Pons (tissue), 1 donor: ENCODE results near the gene PTGDR2.
A peak's percentile ranks its signal among the peaks of the same experiment; 100 is the strongest.

ENCODE experiments used
- DNase-seq: peaks from one replicate; pipeline ENCODE4 v3.0.0-alpha.2; 2016; ENCODE audit warnings: low spot score

The PTGDR2 gene

GRCh38 chr11:60874421-60875365 lies 18.9 kb upstream of the PTGDR2 start:
- DNase-seq: no peak

- DNase-seq: no peak
Measured at GRCh38 chr11:60873533-60873932, 17.8 kb upstream of the PTGDR2 start.

GRCh38 chr11:60872961-60873524 lies 17.3 kb upstream of the PTGDR2 start:
- DNase-seq: no peak

GRCh38 chr11:60872124-60872960 lies 16.6 kb upstream of the PTGDR2 start:
- DNase-seq: no peak

- DNase-seq: no peak
Measured at GRCh38 chr11:60871378-60872061, 15.8 kb upstream of the PTGDR2 start.

GRCh38 chr11:60870733-60871377 lies 15.1 kb upstream of the PTGDR2 start:
- no peak for DNase-seq

- no peak for DNase-seq
Measured at GRCh38 chr11:60870276-60870675, 14.5 kb upstream of the PTGDR2 start.

GRCh38 chr11:60869451-60869825 lies 13.7 kb upstream of the PTGDR2 start:
- no peak for DNase-seq

GRCh38 chr11:60868682-60869450 lies 13.1 kb upstream of the PTGDR2 start:
- DNase-seq: no peak

GRCh38 chr11:60867871-60868681 lies 12.3 kb upstream of the PTGDR2 start:
- DNase-seq: no peak

GRCh38 chr11:60866911-60867870 lies 11.4 kb upstream of the PTGDR2 start, which contains the start of gene ZP1:
TSS of gene ZP1 (plus strand) at chr11:60867542. CDS start at chr11:60867562, 20 bp downstream.
- DNase-seq: no peak

- no peak for DNase-seq
Measured at GRCh38 chr11:60864856-60865513, 9.2 kb upstream of the PTGDR2 start.

GRCh38 chr11:60863550-60864521 lies 8.1 kb upstream of the PTGDR2 start:
- no peak for DNase-seq

- DNase-seq: no peak
Measured at GRCh38 chr11:60862171-60862570, 6.4 kb upstream of the PTGDR2 start.

- DNase-seq: peak; percentile 68
Measured at GRCh38 chr11:60860943-60861342, 5.2 kb upstream of the PTGDR2 start.

GRCh38 chr11:60859616-60860250 lies 4.0 kb upstream of the PTGDR2 start:
- peak; percentile 93 for DNase-seq
